ENCODE measurements around the gene PFN3. TPM values are rescaled to one million over a fixed set of nuclear protein-coding genes. Genes with fewer than 3 reads are reported as not detected.

The PFN3 gene
- total RNA-seq, 1 donor from 2014 or later: not detected

DNA sequence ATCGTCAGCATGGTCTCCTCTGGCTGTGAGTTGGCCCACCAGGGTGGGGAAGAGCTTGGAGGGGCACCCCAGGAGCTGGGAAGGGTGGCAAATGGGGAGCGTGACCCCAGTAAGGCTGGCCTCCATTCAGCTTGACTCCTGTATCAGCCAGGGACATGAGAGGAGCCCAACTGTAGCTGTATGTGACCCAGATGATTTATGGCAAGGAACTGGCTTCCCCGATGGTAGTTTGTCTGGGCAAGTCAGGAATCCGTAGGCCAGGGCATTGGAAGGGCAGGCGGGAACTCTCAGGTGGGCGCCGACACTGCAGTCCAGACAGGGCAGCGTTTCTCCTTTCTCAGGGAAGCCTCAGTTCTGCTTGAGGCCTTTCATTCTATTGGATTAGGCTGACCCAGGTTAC is 13.9 kb downstream of the PFN3 start:
- H3K27me3 Mint-ChIP-seq (ENCODE audit: unreplicated experiment): peaks cover 10% of the 10 kb centered on the region
- H3K4me1 Mint-ChIP-seq (ENCODE audit: unreplicated experiment): peaks cover 20% of the 10 kb centered on the region
- no peaks in the 10 kb centered on the region for H3K36me3 Mint-ChIP-seq (ENCODE audit: unreplicated experiment)
- no peak for DNase-seq (ENCODE audit: extremely low spot score, unreplicated experiment)
- H3K9me3 Mint-ChIP-seq (ENCODE audit: unreplicated experiment): no peaks in the 10 kb centered on the region
- TF ChIP-seq, protein P1, sequence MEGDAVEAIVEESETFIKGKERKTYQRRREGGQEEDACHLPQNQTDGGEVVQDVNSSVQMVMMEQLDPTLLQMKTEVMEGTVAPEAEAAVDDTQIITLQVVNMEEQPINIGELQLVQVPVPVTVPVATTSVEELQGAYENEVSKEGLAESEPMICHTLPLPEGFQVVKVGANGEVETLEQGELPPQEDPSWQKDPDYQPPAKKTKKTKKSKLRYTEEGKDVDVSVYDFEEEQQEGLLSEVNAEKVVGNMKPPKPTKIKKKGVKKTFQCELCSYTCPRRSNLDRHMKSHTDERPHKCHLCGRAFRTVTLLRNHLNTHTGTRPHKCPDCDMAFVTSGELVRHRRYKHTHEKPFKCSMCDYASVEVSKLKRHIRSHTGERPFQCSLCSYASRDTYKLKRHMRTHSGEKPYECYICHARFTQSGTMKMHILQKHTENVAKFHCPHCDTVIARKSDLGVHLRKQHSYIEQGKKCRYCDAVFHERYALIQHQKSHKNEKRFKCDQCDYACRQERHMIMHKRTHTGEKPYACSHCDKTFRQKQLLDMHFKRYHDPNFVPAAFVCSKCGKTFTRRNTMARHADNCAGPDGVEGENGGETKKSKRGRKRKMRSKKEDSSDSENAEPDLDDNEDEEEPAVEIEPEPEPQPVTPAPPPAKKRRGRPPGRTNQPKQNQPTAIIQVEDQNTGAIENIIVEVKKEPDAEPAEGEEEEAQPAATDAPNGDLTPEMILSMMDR (IDR thresholded peaks at IDR 0.05): no peak
- H3K4me3 Mint-ChIP-seq (ENCODE audit: unreplicated experiment): no peak overlapping the region
- H3K27ac Mint-ChIP-seq (ENCODE audit: unreplicated experiment): no peak overlapping the region

DNA sequence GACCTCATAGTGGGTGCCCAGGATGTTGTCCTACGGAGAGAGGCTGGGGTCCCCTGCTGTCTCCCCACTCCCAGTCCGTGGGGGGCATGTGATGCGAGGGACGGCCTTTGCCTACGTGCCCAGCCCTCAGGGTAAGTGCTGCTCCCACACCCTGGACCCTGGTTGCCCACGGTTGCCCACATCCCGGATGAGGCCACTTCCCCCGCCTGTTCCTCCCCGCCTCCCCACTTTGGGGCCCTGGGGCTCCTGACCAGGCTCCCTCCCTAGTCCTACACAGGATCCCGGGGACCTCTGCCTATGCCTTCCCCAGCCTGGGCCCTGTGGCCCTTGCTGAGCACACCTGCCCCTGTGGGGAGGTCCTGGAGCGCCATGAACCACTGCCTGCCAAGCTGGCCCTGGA is 14.7 kb downstream of the PFN3 start:
- TF ChIP-seq, protein P1 (IDR thresholded peaks at IDR 0.05): no peak
- Mint-ChIP-seq H3K4me1 (ENCODE audit: unreplicated experiment) (peaks cover 23% of the 10 kb centered on the region), H3K27me3 (ENCODE audit: unreplicated experiment) (peaks cover 10% of the 10 kb centered on the region), H3K4me3 (ENCODE audit: unreplicated experiment) (no peak overlapping the region), H3K36me3 (ENCODE audit: unreplicated experiment) (no peaks in the 10 kb centered on the region), H3K27ac (ENCODE audit: unreplicated experiment) (no peak overlapping the region), H3K9me3 (ENCODE audit: unreplicated experiment) (no peaks in the 10 kb centered on the region)
- no peak for DNase-seq (ENCODE audit: extremely low spot score, unreplicated experiment)

DNA sequence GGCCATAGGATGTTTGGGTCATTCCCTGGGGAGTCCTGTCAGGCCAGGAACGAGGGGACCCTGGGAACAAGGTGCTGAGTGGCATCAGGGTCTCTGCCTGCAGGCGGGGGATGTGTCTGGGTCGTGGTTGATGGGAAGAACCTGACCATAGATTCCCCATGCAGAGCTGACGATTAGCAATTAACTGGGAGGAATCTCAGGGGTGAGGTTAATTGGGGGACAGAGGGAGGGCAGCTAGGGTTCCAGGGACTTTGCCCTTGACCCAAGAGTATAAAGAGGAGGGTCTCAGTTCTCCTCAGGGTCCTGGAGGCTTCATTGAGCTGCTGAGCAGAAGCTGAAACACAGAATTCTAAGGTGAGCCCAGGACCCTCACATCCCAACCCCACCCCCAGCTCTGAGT is 16.3 kb downstream of the PFN3 start, which contains the start of gene SLC34A1:
TSS of gene SLC34A1 (plus strand) at position 301 of the 400 bp plus-strand sequence. CDS start 1,308 bp downstream, outside the sequence.
- Mint-ChIP-seq H3K9me3 (ENCODE audit: unreplicated experiment) (no peaks in the 10 kb centered on the region), H3K36me3 (ENCODE audit: unreplicated experiment) (no peaks in the 10 kb centered on the region), H3K4me1 (ENCODE audit: unreplicated experiment) (peaks cover 15% of the 10 kb centered on the region), H3K27ac (ENCODE audit: unreplicated experiment) (no peak within 1 kb of the TSS), H3K4me3 (ENCODE audit: unreplicated experiment) (no peak within 1 kb of the TSS), H3K27me3 (ENCODE audit: unreplicated experiment) (peaks cover 10% of the 10 kb centered on the region)
- TF ChIP-seq, protein P1 (IDR thresholded peaks at IDR 0.05): no peak
- DNase-seq (ENCODE audit: extremely low spot score, unreplicated experiment): no peak

DNA sequence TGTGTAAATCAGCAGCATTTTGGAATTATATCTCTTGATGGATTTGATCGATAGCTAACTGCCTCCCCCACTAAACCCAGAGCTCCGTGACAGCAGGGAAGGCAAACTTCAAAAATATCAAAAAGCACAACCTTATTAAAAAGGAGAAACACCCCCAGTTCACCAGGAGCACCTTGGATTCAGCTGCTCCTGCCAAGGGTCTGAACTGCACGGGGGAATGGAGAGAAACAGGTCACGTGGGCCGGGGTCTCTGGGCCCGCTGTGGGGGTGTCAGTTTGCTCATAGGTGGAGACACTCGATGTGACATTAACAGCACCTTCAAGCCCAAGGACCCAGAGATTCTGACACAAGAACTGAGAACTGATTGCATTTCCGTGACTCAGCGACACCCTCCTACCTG is 17.3 kb downstream of the PFN3 start:
- peaks cover 10% of the 10 kb centered on the region for H3K27me3 Mint-ChIP-seq (ENCODE audit: unreplicated experiment)
- no peaks in the 10 kb centered on the region for H3K9me3 Mint-ChIP-seq (ENCODE audit: unreplicated experiment)
- TF ChIP-seq, protein P1 (IDR thresholded peaks at IDR 0.05): no peak
- H3K27ac Mint-ChIP-seq (ENCODE audit: unreplicated experiment): no peak overlapping the region
- H3K36me3 Mint-ChIP-seq (ENCODE audit: unreplicated experiment): no peaks in the 10 kb centered on the region
- no peak for DNase-seq (ENCODE audit: extremely low spot score, unreplicated experiment)
- H3K4me3 Mint-ChIP-seq (ENCODE audit: unreplicated experiment): no peak overlapping the region
- H3K4me1 Mint-ChIP-seq (ENCODE audit: unreplicated experiment): peaks cover 9% of the 10 kb centered on the region

DNA sequence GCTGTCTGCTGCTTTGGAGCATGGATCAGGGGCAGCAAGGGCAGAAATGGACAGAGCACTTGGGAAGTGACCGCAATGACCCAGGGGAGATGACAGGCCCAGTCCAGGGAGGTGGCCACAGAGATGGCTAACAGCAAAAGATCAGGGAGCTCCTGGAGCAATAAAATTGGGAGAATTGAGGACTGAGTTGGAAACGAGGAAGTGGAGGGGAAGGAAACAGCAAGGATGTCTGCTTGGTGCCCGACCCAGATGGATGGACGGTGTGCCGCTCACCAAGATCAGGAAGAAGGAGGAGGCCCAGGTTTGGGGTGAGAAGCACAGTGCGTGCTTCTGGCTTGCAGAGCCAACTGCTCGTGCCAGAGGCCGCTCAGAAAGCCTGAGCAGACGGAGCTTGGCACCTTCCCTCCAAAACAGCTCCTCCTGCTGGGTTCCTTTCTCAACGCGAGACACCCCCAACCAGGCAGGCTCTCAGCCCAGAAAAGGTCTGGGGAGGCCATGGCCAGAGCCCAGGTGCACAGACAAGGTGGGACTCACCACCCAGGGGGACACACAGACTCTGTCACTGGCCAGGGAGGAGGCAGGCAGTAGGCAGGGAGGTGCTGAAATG is 17.9 kb downstream of the PFN3 start:
- Mint-ChIP-seq H3K36me3 (ENCODE audit: unreplicated experiment) (no peaks in the 10 kb centered on the region), H3K9me3 (ENCODE audit: unreplicated experiment) (no peaks in the 10 kb centered on the region), H3K27me3 (ENCODE audit: unreplicated experiment) (peaks cover 10% of the 10 kb centered on the region), H3K27ac (ENCODE audit: unreplicated experiment) (no peak overlapping the region), H3K4me1 (ENCODE audit: unreplicated experiment) (peaks cover 9% of the 10 kb centered on the region), H3K4me3 (ENCODE audit: unreplicated experiment) (no peak overlapping the region)
- DNase-seq (ENCODE audit: extremely low spot score, unreplicated experiment): no peak
- TF ChIP-seq, protein P1 (IDR thresholded peaks at IDR 0.05): no peak
